ENCODE measurements around the gene CCDC15. TPM values are rescaled to one million over a fixed set of nuclear protein-coding genes. Genes with fewer than 3 reads are reported as not detected.

The CCDC15 gene
- total RNA-seq, 4 donors from 2014 or later: 0.10 to 0.16 TPM; not detected in 2

- Histone ChIP-seq H3K4me3 (peak overlapping the region; percentile 59 to 69 (median 64)), H3K36me3 (no peaks in the 10 kb centered on the region), H3K27ac (peak overlapping the region; percentile 28 to 55 (median 44)), H3K27me3 (peaks cover 0 to 5% (median 4%) of the 10 kb centered on the region in 3 donors), H3K4me1 (peaks cover 0 to 8% of the 10 kb centered on the region in 2 donors), H3K9me3 (no peaks in the 10 kb centered on the region)
- ATAC-seq: no peak
- intact Hi-C loops (cut with DNase I; ENCODE audit: low total_unique reads): no loop called here
- no peak for DNase-seq
- TF ChIP-seq CTCF (IDR thresholded peaks at IDR 0.05 in 4 of 5, conservative IDR thresholded peaks at IDR 0.05 in 1 of 5) (no peak), POLR2A (IDR thresholded peaks at IDR 0.05) (no peak)
- in situ Hi-C loops (cut with MboI; ENCODE audit: low sequenced_read_pairs in 4 of 4): no loop called here
These were observed 109.5 kb downstream of the CCDC15 start for GRCh38 chr11:125063429-125064043.

- intact Hi-C loops (cut with DNase I; ENCODE audit: low total_unique reads) (no loop called here), in situ Hi-C loops (cut with MboI; ENCODE audit: low sequenced_read_pairs in 4 of 4) (no loop called here)
- TF ChIP-seq POLR2A (IDR thresholded peaks at IDR 0.05) (no peak), CTCF (IDR thresholded peaks at IDR 0.05 in 4 of 5, conservative IDR thresholded peaks at IDR 0.05 in 1 of 5) (no peak)
- ATAC-seq: no peak
- Histone ChIP-seq H3K9me3 (no peaks in the 10 kb centered on the region), H3K36me3 (no peaks in the 10 kb centered on the region), H3K27ac (no peak overlapping the region), H3K4me1 (peaks cover 0 to 8% of the 10 kb centered on the region in 2 donors), H3K27me3 (peaks cover 0 to 5% (median 4%) of the 10 kb centered on the region in 3 donors), H3K4me3 (peak overlapping the region; percentile 59 to 69 (median 64))
- DNase-seq: no peak
These were observed 110.1 kb downstream of the CCDC15 start for GRCh38 chr11:125064070-125064469.

GRCh38 chr11:125068368-125068767 is 114.4 kb downstream of the CCDC15 start:
- Histone ChIP-seq H3K27me3 (peaks cover 0 to 5% (median 4%) of the 10 kb centered on the region in 3 donors), H3K27ac (no peak overlapping the region), H3K4me1 (peaks cover 4 to 13% of the 10 kb centered on the region in 2 donors), H3K4me3 (no peak overlapping the region), H3K36me3 (no peaks in the 10 kb centered on the region), H3K9me3 (no peaks in the 10 kb centered on the region)
- TF ChIP-seq POLR2A (IDR thresholded peaks at IDR 0.05) (no peak), CTCF (IDR thresholded peaks at IDR 0.05 in 4 of 5, conservative IDR thresholded peaks at IDR 0.05 in 1 of 5) (no peak)
- intact Hi-C loops (cut with DNase I; ENCODE audit: low total_unique reads) (no loop called here), in situ Hi-C loops (cut with MboI; ENCODE audit: low sequenced_read_pairs in 4 of 4) (no loop called here)
- no peak for ATAC-seq
- DNase-seq: no peak

- in situ Hi-C loops (cut with MboI; ENCODE audit: low sequenced_read_pairs in 4 of 4): no loop called here
- no peak for ATAC-seq
- intact Hi-C loops (cut with DNase I; ENCODE audit: low total_unique reads): no loop called here
- Histone ChIP-seq H3K4me3 (no peak overlapping the region), H3K27ac (no peak overlapping the region), H3K9me3 (no peaks in the 10 kb centered on the region), H3K4me1 (peaks cover 4 to 7% of the 10 kb centered on the region in 2 donors), H3K36me3 (no peaks in the 10 kb centered on the region), H3K27me3 (peaks cover 0 to 5% (median 4%) of the 10 kb centered on the region in 3 donors)
- no peak for TF ChIP-seq CTCF (IDR thresholded peaks at IDR 0.05 in 4 of 5, conservative IDR thresholded peaks at IDR 0.05 in 1 of 5)
- no peak for DNase-seq
These were observed 115.0 kb downstream of the CCDC15 start for GRCh38 chr11:125069008-125069407.
